Neural cell (in vitro differentiated cells): ENCODE data around the gene HDAC4. TPM values are rescaled to one million over a fixed set of nuclear protein-coding genes. Genes with fewer than 3 reads are reported as not detected.

ENCODE experiments used
- H2AFZ ChIP-seq: fragments of 200-600, 300-800 bp; sonication (generic), shearing (Covaris generic); 2 replicates; pipeline ENCODE4 v1.6.0; 2014; ENCODE audit warnings: low read depth, mild to moderate bottlenecking, antibody characterized with exemption, low read length, moderate library complexity
- H3F3A ChIP-seq: fragments of 200-600 bp; shearing (Covaris generic); 2 replicates; pipeline ENCODE4 v1.6.1; 2016; ENCODE audit warnings: mild to moderate bottlenecking, moderate library complexity, mixed read lengths, antibody characterized with exemption, low read length; ENCODE audit not compliant: insufficient read depth, poor library complexity, severe bottlenecking
- H3K27ac ChIP-seq: fragments of 200-600, 300-800 bp; sonication (generic), shearing (Covaris generic); 2 replicates; pipeline ENCODE4 v1.5.1; 2014; ENCODE audit warnings: mild to moderate bottlenecking, low read length, moderate library complexity
- H3K27me3 ChIP-seq: fragments of 300-800, 200-600 bp; sonication (generic), shearing (Covaris generic); 2 replicates; pipeline ENCODE4 v1.6.0; 2014; ENCODE audit warnings: mild to moderate bottlenecking, low read depth, low read length, moderate library complexity; ENCODE audit not compliant: insufficient read depth
- H3K36me3 ChIP-seq: fragments of 300-800, 200-600 bp; sonication (generic), shearing (Covaris generic); 2 replicates; pipeline ENCODE4 v1.5.1; 2014; ENCODE audit warnings: mild to moderate bottlenecking, antibody characterized with exemption, low read length, moderate library complexity; ENCODE audit not compliant: insufficient read depth
- H3K4me2 ChIP-seq: fragments of 300-800, 200-600 bp; sonication (generic), shearing (Covaris generic); 2 replicates; pipeline ENCODE4 v1.6.0; 2014; ENCODE audit warnings: mild to moderate bottlenecking, low read length
- H3K4me3 ChIP-seq: fragments of 300-800, 200-600 bp; sonication (generic), shearing (Covaris generic); 2 replicates; pipeline ENCODE4 v1.5.1; 2014; ENCODE audit warnings: mild to moderate bottlenecking, low read length, moderate library complexity
- H3K79me2 ChIP-seq: fragments of 200-600 bp; shearing (Covaris generic); replicated peaks from 2 replicates; pipeline ENCODE4 v1.6.0; 2014; ENCODE audit warnings: mild to moderate bottlenecking, low read length, moderate library complexity; ENCODE audit not compliant: insufficient read depth
- H3K9ac ChIP-seq: fragments of 300-800, 200-600 bp; sonication (generic), shearing (Covaris generic); 2 replicates; pipeline ENCODE4 v1.6.1; 2016; ENCODE audit warnings: mild to moderate bottlenecking, low read length, mixed read lengths
- H3K9me2 ChIP-seq: fragments of 200-600 bp; shearing (Covaris generic); 2 replicates; pipeline ENCODE4 v1.6.1; 2016; ENCODE audit warnings: mild to moderate bottlenecking, low read length, mixed read lengths; ENCODE audit not compliant: insufficient read depth
- H3K9me3 ChIP-seq: fragments of 200-600, 300-800 bp; sonication (generic), shearing (Covaris generic); 2 replicates; pipeline ENCODE4 v1.6.1; 2016; ENCODE audit warnings: mild to moderate bottlenecking, mixed run types, low read length, moderate library complexity, mixed read lengths
- H4K20me1 ChIP-seq: fragments of 200-600 bp; shearing (Covaris generic); 2 replicates; pipeline ENCODE4 v1.6.1; 2016; ENCODE audit warnings: mild to moderate bottlenecking, mixed run types; ENCODE audit not compliant: insufficient read depth
- CTCF ChIP-seq: fragments of 450-650 bp; IDR thresholded peaks from 2 replicates; pipeline ENCODE4 v1.5.1; 2014; ENCODE audit warnings: antibody characterized with exemption, mild to moderate bottlenecking, moderate library complexity; ENCODE audit not compliant: poor library complexity, severe bottlenecking
- EP300 ChIP-seq: fragments of 450-650 bp; conservative IDR thresholded peaks from 2 replicates; pipeline ENCODE4 v1.6.1; 2014; ENCODE audit warnings: antibody characterized with exemption, mild to moderate bottlenecking, moderate library complexity; ENCODE audit not compliant: poor library complexity, severe bottlenecking
- EZH2 ChIP-seq: fragments of 200-600, 300-800 bp; shearing (Covaris generic), sonication (generic); IDR thresholded peaks from 2 replicates; pipeline ENCODE4 v1.6.1; 2014; ENCODE audit warnings: antibody characterized with exemption, low read length, borderline replicate concordance, mild to moderate bottlenecking; ENCODE audit not compliant: insufficient read depth, poor library complexity, severe bottlenecking
- MXI1 ChIP-seq: fragments of 450-650 bp; conservative IDR thresholded peaks from 2 replicates; pipeline ENCODE4 v1.6.1; 2014; ENCODE audit warnings: antibody characterized with exemption, mild to moderate bottlenecking; ENCODE audit not compliant: poor library complexity, severe bottlenecking
- POLR2AphosphoS5 ChIP-seq: IDR thresholded peaks from 2 replicates; pipeline ENCODE4 v1.6.1; 2012
- RAD21 ChIP-seq: fragments of 450-650 bp; conservative IDR thresholded peaks from 2 replicates; pipeline ENCODE4 v1.6.1; 2014; ENCODE audit warnings: antibody characterized with exemption, mild to moderate bottlenecking, moderate library complexity
- REST ChIP-seq: IDR thresholded peaks from 2 replicates; pipeline ENCODE4 v1.6.1; 2012; ENCODE audit warnings: borderline replicate concordance
- SMC3 ChIP-seq: fragments of 450-650 bp; conservative IDR thresholded peaks from 2 replicates; pipeline ENCODE4 v1.6.1; 2014; ENCODE audit warnings: antibody characterized with exemption, mild to moderate bottlenecking, moderate library complexity; ENCODE audit not compliant: poor library complexity
- TAF1 ChIP-seq: IDR thresholded peaks from 2 replicates; pipeline ENCODE4 v1.6.1; 2012; ENCODE audit warnings: low read depth
- polyA plus RNA-seq: library from polyadenylated mRNA; depleted of rRNA; stranded (reverse); fragments of >200 nt; gene quantifications from 2 replicates; pipeline ENCODE4 v1.2.3, GENCODE V29; 2014

Gene HDAC4
- polyA plus RNA-seq, 1 donor from 2014 or later: 3.4 TPM

- Histone ChIP-seq H3K9me2 (no peaks in the 10 kb centered on the region), H3K27ac (no peak overlapping the region), H2AFZ (no peak overlapping the region), H3K9ac (no peak overlapping the region), H3K9me3 (no peaks in the 10 kb centered on the region), H3F3A (no peaks in the 10 kb centered on the region), H3K27me3 (no peaks in the 10 kb centered on the region), H3K79me2 (peaks cover 16% of the 10 kb centered on the region), H4K20me1 (no peaks in the 10 kb centered on the region), H3K4me2 (no peak overlapping the region), H3K4me3 (no peak overlapping the region), H3K36me3 (no peaks in the 10 kb centered on the region)
- TF ChIP-seq EP300 (no peak), REST (no peak), SMC3 (no peak), POLR2AphosphoS5 (no peak), CTCF (no peak), MXI1 (no peak), TAF1 (no peak), RAD21 (no peak), EZH2 (no peak)
These were observed 11.1 kb downstream of the HDAC4 start for GRCh38 chr2:239389414-239390329.

GRCh38 chr2:239388236-239389151 lies 12.3 kb downstream of the HDAC4 start:
- H3K79me2 ChIP-seq: peaks cover 14% of the 10 kb centered on the region
- no peaks in the 10 kb centered on the region for H3K27me3 ChIP-seq
- H3F3A ChIP-seq: no peaks in the 10 kb centered on the region
- no peak overlapping the region for H3K4me2 ChIP-seq
- H2AFZ ChIP-seq: no peak overlapping the region
- H3K9me3 ChIP-seq: no peaks in the 10 kb centered on the region
- H3K9ac ChIP-seq: no peak overlapping the region
- no peaks in the 10 kb centered on the region for H3K9me2 ChIP-seq
- TF ChIP-seq TAF1: no peak
- no peak overlapping the region for H3K27ac ChIP-seq
- no peaks in the 10 kb centered on the region for H4K20me1 ChIP-seq
- no peaks in the 10 kb centered on the region for H3K36me3 ChIP-seq
- no peak overlapping the region for H3K4me3 ChIP-seq
